ENCODE data around the gene CDH16.
"Not testable (repeated sequence)": the region's sequence is repeated elsewhere in the genome, so short reads cannot be mapped to it uniquely, and the experiment has no call there.

The CDH16 gene

DNA sequence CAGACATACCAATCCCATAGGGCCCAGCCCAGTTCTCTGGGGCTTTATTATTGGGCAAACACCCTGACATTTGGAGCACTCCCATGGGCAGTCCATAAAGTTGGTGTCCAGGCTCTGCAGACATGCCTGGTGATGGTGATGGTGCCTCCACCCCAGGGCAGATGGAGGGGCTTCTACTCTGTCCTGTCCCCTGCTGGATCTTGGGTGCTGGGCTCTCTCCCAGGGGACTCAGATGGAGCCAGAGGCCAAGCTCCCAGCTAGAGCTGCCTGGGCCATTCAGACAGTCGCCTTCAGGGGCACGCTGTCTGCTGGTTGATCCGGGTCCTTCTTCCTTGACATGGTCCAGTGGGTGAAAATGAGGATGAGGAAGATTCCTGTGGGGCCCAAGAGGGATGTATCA lies 10.6 kb downstream of the CDH16 start:
- no peak for DNase-seq

DNA sequence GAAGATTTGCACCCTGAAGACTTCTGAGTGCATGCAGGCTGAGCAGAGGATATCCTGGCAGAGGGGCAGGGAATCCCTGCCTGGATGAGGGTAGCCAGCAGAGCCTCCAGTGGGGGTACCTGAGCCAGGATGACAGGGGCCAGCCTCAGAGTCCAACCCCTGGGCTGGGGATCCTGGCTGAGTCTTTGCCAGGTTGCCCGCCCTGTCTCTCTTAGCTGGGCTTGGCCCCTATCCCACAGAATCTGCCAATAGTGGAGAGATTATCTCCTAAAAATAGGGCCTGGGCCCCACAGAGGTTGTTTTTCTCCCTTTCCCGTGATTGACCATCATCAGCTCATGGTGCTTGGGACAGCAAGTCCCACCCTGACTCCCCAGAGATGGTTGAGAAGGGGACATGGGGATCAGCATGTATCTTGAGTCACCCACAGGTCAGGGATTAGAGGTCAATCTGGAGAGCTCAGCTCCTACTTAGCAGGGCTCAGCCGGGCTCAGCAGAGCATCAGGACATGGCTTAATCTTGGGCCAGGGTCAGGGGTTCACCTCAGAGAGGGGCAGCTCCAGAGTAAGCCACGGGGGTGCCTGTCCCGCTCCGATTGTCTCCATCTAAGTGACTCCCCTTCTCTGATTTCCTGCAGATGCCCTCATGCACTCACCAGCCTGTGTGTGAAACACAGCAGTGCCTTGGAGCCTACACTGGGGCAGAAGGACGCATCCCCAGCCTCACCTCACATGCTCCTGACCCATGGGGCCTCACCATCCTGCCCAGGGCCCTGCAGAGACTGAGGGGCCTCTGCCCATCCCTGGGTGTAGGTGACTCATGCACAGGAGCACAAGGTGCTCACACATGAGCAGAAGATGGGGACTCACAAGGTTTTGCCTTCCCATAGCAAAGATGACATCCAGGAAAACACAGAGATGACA lies 11.5 kb downstream of the CDH16 start:
- DNase-seq = no peak

DNA sequence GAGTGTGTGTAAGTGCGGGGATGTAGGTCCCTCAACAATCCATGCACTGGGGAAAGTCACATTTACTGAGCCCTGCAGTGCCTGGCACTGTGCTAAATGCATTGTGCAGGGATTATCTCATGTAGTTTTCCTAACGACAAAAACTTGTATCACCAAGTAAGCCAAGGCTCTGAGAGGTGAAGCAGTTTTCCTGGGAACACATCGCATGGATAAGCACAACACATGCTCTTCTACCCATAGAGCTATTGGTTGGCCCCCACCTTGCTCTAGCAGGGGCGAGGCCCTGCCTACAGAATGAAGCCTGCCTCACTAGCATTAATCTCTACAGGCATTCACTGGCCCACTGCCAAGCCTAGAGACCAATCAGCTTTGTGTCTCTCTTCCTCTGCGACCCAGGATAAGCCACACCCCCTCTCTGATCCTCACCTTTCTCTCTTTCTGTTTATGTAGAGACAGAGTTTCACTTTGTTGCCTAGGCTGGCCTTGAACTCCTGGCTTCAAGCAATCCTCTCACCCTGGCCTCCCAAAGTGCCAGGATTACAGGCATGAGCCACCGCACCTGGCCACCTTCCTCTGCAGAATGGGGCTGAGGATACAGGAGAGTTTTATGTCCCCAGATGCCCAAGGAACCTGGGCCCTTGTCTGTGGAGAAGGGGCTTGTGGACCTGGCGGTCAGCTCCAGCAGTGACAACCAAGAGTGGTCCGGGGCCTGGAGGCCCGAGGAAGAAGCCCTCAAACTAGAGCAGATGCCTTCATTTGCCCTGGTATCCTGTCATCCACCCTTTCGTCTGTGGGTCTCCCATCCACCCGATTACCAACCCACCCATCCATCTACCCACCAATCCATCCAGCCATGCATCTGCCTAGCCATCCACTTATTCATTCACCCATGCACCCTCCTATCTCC lies 12.8 kb downstream of the CDH16 start:
- no peak for DNase-seq

DNA sequence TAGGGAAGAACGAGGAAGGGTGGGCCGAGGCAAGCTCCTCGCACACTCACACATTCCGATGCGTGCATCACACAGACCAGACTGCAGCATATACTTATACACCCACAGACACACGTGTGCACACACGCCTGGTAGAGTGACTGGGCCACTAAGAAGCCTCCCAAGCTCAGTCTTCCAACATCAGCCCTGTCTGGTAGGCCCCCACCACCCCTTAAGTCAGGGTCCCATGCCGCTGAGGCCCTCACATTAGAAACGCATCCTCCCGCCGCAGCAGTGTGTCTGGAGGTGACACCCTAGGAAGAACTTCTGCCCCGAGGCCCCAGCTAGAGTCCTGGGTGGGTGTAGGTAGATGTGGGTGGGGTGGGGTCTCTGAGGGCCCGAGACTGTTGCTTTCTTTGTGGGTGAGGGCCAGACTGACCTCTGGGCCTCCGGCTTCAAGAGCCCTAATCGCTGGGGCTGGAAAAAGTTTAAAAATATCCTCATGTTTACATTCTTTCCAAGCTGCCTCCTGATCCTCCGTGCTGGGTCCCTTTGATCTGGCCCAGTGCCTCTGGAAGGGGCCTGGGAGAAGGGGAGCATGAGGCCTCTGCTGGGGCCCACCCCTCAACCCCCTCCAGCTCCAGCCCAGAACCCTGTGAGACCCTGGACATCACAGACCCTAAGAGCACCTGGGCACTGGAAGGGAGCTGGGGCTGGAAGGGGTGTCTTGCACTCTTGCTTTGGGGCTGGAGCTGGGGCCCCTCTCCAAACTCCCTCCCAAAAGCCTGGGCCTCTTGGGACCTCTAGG lies 13.6 kb downstream of the CDH16 start:
- no peak for DNase-seq

DNA sequence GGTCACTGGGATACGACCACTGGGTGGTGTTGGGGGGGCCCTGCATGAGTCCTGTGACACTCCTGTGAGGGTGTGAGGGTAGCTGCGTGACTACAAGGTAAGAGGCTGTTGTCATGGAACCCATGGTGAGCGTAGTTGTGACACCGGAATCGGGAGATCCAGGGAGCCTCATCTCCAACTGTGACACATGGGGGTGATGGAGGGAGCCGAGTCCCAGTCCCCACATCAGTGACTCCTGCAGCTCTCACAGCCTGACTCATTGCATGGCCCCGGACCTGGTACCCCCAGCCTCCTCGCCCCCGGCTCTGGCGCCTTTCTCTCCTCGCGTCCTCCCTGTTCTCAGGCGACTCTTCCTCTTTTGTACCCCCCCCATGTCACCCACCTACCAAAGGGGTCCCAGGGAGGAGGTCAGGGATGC lies 14.2 kb downstream of the CDH16 start:
- no peak for DNase-seq

DNA sequence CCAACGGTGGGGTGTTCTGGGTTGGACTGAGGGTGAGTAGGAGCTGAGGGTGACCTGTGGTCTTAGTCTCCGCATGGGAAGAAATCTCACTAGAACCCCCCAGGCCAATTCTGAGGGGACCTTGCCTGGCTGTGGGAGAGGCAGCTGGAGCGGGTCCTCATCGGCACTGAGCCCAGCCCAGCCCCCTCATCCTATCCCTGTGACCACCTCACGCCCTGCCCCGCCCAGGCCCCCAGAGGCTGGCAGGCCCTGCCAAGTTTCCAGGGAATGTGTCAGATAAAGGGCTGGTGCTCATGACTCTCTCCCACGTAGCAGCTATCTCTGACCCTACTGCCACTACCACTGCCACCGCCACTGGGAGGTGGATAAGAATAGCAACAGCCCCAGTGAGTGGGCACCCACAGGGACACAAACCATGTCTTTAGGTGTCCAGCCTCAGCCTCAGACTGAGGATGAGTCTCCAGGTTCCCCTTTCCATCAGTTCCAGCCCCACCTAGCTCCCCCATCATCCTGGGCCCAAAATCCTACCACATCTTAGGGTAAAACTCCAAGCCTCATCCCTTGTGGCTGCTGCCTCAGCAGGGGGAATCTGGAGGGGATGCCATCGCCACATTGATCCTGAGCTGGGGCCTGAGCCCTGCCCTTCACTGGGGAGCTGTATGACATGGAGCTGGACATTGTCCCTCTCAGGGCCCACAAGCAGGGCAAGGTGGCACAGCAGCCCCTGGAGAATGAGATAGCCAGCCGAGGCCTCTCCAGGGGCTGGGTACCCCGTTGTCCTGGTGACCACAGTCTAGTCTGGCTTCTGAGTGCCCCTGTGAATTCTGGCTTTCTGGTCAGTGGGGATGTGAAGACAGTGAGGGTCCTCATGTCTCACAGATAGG lies 14.9 kb downstream of the CDH16 start:
- DNase-seq = no peak

DNA sequence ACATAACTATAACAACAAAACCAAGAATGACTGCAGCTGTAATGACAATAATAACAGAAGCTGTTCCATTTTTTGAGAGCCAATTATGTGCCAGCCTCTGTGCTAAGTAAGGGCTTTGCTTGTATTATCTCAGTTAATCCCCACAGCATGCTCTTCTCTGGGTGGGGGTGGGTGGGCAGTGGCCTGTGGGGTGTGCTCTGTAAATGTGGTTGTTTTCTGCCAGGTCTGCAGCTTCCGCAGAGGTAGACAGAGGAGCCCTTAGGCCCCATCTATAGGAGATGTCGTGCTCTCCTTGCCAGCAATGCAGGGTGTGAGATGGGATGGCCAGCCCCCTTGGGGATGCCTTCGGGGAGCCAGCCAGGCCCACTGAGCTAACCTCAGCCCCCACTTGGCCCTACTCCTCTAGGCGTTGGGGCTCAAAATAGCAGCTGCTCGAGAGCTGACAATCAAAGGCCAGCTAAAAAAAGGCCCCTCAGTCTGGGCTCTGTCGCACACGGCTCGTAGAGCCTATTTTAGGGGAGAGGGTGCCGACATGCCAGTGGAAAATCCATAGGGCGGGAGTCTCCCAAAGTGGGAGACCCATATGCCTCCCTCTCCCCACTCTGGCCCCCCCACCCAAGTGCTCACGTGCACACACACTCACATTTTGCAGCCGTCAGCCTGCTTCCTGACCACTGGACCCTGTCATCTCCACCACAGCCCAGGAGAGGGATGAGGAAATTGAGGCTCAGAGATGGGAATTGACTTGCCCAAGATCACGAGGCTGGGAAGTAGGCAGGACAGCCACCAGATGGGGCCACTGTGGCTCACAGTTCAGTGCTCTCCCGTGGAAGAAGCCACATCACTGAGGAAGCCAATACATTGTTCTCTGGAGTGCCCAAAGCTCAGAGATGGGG lies 15.8 kb downstream of the CDH16 start:
- no peak for DNase-seq

DNA sequence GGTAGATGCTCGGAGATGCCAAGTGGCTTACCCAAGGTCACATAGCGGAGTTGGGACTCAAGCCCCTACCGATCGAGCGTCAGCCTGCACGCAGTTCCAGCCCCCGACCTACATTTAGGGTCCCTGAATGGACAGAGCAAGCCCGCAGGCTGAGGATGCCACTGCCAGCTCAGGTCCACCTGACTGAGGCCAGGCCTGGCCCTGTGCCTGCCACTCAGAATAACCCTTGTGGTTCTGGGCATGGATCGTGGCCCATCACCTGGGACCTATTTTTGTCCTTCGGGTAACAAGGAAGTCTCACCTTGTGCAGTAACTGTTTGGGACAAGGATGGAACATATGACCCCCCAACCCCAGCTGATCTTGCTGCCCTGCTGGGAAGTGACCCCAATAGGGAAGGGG lies 17.1 kb downstream of the CDH16 start:
- no peak for DNase-seq

DNA sequence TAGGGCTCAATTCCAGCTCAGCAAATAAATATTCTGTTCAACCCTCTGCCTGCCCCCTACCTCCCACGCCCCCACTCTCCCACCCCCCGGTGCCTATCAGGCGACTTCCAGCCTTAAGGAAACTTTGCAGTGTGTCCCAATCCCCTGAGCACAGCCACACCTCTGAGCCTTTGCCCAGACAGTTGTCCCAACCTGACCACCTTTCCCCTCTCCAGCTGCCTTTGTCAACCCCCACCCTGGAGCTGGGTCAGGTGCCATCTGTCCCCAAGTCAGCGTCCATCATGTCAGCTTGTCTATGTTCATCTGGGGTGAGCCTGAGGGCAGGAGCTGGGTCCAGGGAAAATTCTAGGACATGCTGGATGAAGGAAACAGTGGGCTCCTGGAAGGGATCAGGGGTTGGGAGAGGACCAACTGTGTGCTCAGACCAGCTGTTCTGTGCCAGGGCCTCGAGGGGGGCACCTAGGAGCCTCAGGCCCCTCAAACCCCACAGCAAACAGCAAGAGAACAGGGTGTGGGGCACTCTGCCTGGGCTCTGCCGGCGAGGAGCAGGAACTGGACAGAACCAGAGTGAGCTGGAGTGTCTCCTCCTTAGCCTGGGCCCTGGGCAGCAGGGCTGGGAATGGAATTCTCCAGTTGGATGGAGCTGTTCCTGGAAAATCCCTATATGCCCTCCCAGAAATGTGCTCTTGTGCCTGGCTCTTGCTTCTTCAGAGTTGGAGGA lies 17.8 kb downstream of the CDH16 start:
- no peak for DNase-seq

DNA sequence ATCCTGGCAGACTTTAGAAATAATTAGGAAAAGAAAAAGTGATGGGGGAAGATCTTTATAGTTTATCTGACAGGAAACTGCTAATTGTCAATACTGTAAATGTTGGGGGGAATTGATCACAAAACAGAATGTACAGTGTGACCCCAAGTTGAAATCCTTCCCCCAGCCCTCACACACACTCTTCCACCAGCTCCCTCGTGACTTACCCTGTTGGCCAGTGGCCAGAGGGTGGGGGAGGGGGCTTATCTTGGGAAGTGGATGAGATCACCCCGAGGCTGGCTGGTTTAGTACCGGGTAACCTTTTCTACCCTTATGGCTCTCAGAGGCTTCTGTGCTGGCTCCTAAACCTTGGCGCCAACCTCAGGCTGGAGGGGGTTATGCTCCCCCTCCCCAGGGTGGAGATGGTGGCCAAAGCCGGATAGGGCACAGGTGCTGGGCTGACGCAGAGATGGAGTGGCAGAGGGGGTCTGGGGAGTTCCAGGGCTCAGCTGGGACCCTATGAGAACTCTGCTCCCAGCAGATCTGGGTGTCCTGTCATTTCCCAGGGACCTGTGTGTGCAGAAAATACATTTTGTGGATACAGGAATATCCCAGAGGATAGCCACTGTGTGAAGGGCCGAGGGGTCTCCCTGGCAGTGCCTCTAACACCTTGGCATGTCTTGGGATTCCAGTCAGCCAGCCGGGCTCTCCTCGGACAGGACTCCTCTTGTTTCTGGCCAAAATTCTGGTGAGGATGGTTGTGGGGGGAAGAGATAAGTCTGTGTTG lies 18.6 kb downstream of the CDH16 start:
- DNase-seq = no peak

DNA sequence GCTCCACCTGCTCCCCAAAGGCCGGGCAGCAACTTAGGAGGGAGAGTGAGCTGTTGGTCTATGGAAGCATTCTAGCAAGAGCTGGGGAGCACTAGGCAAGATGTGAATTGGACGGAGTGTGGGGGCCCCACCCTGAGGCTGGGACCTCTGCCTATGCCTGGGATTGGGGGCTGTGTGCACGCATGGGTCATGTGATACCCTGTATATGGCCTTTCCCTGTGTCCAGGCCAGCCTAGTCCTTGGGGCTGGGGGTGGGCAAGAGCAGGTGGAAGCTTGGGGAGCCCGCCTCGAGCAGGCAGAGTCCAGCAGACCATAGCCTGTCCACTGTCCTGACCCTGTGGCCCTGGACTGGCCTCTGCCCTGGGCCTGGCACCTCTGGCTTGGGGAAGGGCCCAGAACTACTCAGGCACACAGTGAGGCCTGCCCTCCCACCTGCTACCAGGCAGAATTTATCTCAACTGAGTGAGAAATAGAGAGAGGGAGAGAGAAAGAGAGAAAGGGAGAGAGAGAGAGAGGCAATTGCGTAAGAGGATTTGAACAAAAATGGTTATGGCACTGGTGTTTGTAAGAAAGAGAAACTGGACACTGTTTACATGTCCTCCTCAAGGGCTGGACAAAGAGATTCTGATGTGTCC lies 19.3 kb downstream of the CDH16 start:
- no peak for DNase-seq

DNA sequence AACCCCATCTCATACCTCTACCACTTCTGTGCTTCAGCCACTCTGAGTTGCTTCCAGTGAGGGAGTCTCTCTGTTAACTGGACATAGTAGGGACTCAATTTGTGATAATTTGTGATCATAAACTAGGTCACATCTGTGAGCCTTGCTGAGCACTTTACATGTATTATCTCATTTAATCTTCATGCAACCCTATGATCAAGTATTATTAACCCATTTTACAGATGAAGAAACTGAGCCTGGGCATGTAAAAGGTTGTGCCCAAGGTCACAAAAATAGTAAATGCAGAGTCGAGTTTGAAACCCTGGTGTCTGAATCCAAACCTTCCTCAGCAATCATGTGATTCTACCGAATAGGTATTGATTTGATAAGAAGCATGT lies 19.8 kb downstream of the CDH16 start:
- no peak for DNase-seq

DNA sequence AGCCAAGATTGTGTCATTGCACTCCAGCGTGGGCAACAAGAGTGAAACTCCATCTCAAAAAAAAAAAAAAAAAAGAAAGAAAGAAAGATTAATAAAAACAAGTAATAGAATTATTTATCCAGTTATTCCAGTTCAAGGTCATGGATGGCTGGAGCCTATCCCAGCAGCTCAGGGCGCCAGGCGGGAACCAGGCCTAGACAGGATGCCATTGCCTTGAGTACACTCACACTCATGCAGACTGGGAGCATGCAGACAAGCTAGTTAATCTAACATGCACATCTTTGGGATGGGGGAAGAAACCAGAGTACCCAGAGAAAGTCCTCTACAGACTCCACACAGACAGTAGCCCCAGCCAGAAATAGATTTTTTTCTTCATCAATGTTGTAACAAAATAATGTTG lies 20.5 kb downstream of the CDH16 start:
- DNase-seq = no peak

DNA sequence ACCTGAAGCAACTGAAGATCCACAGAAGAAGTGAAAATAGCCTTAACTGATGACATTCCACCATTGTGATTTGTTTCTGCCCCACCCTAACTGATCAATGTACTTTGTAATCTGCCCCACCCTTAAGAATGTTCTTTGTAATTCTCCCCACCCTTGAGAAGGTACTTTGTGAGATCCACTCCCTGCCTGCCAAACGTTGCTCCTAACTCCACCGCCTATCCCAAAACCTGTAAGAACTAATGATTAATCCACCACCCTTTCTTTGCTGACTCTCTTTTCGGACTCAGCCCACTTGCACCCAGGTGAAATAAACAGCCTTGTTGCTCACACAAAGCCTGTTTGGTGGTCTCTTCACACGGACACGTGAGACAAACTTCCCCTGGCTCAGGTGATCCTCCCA lies 22.0 kb downstream of the CDH16 start:
- DNase-seq = not testable (repeated sequence)

DNA sequence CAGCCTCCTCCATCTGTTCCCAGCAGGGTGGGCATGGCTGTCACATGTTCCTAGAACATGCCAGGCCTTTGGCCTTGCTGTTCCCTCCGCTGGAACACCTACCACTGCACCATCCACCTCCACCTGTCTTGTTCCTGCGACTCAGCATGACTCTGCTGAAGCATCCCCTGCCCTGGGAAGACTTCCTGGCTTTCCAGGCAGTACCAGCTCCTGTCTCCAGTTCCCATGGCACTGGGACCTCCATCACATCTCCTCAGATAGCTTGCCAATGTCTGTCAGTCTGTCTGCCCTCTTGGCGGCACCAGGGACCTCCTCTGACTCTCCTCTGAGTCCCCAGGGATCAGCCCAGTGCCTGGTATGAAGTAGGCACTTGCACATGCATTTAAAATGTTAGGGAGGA lies 22.7 kb downstream of the CDH16 start:
- DNase-seq = no peak

DNA sequence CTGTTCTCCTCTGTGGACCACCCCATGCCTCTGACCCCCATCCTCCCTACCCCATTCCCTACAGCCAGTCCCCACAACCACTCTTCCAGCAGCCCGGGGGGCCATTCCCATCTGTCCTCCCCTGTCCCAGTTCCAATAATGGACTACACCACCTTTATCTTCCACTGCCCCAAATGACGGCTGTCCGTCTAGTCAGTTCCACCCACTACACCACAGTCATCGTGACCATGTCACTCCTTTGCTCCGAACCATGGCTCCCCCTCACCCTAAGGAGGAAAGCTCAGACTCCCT lies 23.1 kb downstream of the CDH16 start:
- no peak for DNase-seq

DNA sequence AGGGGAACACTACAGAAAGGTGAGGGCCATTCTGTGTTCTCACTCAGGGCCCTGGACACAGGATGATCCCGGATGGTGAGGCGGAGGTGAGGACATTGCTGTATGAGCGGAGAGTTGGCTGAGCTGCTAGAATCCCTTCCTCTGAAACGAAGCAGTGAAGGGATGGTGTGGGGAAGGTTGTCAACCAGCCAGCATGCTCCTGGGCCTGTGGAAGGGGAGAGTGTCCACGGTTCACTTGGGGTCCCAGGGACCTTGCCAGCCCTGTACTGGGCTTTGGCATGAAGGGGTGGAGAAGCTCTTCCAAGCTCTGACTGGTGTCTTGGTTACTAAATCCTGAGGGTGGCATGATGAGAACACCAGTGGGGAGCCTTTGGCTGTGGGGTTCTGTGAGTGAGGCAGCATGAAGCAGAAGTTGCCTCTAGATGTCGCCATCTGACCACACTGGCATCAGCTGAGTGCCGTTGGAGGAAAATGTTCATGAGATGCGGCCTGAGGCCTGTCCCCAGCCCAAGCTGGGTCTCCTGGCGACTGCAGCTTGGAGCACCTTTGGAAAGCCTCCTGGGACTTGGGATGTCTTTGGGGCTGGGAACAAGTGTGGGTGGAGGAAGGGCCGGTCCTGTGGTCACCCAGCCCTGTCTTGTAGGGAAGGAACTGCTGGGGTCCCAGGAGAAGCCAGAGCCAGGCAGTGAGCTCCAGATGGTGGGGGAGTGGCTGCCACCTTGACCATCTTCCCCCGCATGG lies 23.6 kb downstream of the CDH16 start:
- no peak for DNase-seq

DNA sequence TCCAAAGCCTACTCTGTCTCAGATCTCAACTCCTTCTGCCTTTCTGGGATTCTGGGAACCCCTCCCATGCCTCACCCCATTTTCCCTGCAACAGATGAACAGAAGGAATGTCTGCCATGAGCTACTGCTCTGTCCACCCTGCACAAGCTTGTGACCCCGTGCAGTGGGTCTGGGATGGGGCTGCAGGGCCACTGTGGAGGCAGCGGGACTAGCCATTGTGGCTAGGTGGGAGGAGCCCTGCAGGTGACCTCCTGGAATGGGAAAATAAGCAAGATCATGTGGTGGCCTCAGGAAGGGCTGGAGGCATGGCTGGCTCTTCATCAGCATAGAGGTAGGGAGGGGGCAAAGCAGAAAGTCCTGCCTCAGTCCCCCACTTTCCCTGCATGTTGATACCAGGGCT lies 24.6 kb downstream of the CDH16 start:
- DNase-seq = no peak

DNA sequence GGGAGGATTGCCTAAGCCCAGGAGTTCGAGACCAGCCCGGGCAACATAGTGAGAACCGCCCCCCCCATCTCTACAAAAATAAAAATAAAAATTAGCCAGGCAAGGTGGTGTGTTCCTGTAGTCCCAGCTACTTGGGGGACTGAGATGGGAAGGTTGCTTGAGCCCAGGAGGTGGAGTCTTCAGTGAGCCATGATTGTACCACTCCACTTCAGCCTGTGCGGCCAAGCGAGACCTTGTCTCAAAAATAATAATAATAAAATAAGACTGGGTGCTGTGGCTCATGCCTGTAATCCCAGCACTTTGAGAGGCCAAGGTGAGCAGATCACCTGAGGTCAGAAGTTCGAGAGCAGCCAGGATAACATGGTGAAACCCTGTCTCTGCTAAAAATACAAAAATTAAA lies 26.9 kb downstream of the CDH16 start:
- DNase-seq = no peak

Measured in NCI-H2029 treated with DMSO at 0.1 percent for 48 hours (cell line).